Stimulated activated CD8-positive, alpha-beta memory T cell treated with anti-CD3 and anti-CD28 coated beads, Interleukin-2, amount 100 ng/mL, for 48 hours (primary cell): ENCODE measurements around the gene PRMT7.

Experiments
- DNase-seq, 2 donors: peaks; one replicate each; pipeline ENCODE4 v3.0.0-alpha.2; 2020; ENCODE audit warnings: low read depth in 2 of 2

Gene PRMT7

DNA sequence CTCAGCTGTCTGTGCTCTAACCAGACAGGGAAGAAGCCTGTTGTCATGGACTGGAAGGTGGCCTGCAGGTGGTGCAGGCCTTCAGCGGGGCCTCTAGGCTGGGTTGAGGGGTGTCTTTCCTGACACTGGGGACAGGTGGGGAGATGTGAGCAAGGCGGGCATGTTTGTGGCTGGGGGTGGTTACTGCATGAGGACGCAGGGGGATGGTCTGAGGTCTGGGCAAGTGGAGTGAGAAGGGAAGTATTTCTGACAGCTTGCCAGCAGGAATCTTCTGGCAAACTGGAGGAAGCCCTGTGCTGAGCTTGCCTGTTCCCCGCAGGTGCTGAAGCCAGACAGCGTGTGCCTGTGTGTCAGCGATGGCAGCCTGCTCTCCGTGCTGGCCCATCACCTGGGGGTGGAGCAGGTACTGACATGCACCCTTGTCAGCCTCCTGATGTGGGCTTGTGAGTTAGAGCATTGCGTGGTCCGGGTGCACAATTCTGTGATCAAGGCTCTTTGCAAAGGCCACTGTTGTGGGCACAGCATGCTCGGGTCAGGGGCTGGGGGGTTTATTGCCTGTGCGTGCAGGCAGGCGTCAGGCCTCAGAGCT, 36.2 kb downstream of the PRMT7 start:
- DNase-seq: no peak

DNA sequence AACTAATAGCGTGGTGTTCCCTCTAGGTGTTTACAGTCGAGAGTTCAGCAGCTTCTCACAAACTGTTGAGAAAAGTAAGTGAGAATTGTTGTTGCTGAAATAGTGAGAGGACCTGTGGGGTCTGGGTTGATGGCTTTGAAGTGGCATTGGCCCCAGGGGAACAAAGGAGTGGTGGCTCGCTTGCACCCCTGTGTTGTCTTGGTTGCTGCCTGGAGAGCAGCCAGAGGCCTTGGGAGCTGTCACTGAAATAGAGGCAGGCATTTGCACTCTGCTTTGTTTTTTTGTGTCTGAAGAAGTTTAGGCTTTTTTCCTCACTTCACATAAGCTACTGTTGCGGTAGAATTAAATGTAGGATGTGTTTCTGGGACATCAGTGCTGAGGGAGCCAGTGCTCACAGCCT, 36.8 kb downstream of the PRMT7 start:
- DNase-seq: no peak

DNA sequence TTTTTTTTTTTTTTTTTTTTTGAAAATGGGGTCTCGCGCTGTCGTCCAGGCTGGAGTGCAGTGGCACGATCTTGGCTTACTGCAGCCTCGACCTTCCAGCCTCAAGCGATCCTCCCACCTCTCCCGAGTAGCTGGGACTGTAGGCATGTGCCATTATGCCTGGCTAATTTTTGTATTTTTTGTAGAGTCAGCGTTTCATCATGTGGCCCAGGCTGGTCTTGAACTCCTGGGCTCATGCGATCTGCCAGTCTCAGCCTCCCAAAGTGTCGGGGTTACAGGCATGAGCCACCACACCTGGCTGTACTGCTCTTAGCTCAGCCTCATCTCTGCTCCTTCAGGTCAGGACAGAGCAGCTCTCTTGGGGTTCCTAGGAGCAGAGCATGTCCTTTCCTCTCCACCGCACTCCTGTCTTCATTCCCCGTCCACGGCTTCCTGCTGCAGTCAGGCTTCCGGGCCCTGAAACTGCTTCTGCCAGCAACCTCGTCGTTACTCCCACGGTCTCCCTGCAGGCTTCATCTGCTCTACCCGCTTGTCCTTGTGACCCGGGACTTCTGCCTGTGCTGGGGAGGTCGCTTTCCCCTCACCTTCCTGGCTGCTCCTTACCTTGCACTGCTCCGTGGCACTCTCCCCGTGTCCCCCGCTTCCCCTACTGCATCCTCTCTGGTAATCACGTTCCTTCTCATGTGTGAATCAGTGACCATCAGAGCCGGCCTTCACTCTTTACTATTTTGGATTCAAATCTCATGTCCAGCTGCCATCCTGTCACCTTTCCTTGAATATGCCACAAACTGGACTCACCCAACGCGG, 38.0 kb downstream of the PRMT7 start:
- DNase-seq: no peak

DNA sequence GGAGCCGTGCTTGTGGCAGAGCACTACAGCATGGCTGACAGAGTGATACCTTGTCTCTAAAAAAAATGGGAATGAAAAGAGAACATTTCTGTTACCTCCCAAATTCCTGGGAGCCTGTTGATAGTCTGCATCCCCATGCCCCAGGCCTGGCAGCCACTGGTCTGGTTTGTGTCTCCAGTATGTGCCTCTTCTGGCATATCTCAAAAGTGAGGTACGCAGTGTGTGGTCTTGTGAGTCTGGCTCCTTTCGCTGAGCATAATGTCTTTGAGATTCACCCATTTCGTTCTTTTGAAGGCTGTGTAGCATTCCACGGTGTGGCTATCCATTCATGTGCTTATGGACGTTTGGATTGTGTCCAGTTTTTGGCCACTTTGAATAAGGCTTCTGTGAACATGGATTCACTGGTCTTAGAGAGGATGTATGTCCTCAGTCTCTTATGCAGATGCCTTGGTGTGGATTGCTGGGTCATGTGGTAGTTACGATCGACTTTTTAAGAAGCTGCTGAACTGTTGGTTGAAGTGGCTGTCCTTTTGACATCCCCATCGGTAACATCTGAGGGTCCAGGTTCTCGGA, 39.1 kb downstream of the PRMT7 start:
- DNase-seq: no peak

DNA sequence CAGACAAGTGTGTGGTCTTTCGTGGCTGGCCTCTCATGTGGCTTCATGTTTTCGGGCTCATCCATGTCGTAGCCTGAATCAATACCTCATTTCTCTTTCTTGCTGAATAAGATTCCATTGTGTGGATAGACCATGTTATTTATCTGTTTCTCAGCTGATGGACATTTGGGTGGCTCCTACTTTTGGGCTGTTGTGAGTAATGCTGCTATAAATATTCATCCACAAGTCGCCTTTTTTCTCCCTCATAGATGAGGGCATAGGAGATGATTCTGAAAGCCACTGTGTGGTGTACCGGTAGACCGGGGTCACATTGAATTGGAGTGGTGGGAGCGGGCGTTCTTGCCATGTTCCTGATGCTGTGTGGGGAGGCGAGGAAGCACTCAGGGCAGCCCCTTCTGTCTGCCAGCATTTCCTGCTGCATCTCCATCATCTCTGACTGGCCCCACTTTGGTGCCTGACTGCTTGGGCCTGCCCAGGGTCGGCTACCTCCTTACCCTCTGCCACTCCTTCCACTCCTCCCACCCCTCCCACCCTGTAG, 40.1 kb downstream of the PRMT7 start:
- DNase-seq: no peak

DNA sequence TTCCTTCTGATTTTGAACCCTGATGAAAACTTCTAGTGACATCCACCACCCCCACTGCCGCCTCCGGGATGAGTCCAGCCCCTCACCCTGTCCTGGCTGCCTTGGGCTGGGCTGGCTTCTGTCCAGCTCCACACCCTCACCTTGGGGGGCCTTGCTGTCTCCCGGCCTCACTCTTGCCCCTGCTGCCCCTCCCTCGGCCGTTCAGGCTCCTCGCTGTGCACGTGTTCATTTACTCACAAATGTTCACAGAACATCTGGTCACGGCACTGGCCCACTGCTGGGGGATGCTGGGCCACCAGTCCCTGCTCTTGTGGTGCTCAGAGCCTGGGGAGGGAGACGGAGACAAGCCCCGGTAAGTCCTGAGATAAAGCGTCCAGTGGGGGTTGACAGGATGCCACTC, 40.6 kb downstream of the PRMT7 start:
- DNase-seq: no peak

DNA sequence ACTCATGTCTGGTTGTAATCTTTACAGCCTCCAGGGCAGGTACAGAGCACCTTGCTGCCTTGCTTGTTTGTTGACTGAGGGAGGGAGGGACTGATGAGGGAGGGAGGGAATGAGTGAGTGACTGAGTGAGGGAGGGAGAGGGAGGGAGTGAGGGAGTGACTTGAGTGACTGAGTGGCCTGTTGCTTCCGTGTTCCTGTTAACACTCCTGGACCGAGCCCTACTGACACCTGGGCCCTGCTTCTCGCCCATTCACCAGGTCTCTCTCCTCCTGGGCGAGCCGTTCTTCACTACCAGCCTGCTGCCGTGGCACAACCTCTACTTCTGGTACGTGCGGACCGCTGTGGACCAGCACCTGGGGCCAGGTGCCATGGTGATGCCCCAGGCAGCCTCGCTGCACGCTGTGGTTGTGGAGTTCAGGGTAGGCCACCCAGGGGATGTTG, 41.2 kb downstream of the PRMT7 start:
- no peak for DNase-seq

DNA sequence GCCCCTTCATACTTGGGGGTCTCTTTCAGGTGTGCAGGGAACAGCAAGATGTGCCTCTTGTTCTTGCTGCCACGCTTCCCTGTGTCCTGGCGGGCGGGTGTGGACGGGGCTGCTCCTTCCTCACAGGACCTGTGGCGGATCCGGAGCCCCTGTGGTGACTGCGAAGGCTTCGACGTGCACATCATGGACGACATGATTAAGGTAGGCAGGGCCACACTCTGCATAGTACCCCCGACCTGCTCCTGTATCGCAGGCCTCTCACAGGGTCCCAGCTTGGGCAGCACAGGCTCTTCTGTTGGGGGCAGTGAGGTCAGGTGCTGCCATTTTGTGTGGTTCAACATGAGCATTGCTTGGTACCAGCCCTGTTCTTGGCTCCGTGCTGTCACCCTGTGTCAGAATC, 42.5 kb downstream of the PRMT7 start:
- no peak for DNase-seq

DNA sequence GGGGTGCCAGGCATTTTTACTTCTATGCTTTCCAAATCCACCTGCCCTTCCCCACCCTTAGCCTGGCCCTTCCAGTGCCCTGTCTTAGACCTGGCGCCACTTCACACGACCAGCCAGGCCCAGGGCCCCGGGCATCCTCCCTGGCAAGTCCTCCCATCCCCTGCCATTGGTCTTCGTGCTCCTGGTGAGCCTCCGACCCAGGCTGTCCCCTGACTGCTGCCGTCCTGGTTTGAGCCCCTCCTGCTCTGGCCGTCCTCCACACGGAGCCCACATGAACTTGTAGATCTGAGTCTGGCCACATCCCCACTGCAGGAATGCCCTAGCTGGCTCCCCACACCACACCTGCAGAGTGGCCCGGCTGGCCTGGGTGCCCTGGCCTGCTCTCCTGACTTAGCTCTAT, 44.0 kb downstream of the PRMT7 start:
- DNase-seq: no peak

DNA sequence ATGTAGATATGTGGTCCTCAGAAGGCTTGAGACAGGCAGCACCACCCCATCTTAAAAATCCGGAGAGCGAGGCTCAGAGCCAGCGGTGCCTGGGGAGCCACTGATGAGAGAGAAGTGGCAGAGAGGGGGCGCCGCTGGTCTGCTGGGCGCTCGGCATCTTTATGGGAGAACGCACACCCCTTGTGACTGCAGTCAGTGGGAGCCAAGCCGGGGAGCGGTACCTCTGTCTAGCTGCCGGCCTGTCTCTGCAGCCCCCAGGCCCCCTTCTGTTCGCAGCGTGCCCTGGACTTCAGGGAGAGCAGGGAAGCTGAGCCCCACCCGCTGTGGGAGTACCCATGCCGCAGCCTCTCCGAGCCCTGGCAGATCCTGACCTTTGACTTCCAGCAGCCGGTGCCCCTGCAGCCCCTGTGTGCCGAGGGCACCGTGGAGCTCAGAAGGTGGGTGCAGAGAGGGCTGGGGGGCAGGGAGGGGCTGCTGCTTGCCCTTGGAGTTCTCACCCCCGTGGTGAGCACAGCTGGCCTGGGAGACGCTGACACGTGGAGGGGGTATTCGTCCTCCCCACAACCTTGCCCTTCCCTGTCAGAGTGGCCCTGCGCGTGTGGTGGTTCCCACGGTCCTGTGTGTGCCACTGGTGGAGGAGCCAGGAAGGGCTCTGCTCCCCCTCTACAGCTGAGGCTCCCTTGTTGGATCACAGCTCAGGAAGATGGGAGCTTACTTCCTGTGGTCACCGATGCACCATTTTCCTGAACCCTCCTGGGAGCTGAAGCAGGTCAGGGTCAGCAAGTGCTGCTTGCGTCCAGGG, 44.8 kb downstream of the PRMT7 start:
- no peak for DNase-seq

DNA sequence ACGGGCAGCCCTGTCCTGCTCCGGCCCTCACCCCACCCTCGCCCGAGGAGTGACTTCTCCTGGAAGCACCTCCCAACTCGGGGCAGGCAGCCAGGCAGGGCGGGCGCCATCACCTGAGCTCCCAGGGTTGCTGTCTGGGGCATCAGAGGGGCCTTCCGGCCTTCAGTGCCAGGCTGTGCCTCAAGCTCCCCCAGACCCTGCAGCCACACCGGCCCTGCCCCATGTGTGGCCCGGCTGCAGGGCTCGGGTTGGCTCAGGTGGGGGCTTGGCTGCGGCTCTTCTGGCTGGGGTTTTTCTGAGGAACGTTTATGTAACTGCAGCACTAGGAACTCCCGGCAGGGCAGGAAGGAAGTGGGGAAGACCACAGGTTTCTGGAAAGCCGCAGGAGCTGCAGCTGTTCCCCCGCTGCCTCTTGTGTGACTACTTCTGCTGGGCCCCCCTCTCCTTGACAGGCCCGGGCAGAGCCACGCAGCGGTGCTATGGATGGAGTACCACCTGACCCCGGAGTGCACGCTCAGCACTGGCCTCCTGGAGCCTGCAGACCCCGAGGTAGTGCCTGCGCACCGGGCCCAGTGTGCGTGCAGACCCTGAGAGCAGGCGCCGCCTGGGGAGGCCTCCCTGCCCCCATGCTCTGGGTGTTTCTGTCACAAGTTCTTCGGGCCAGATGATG, 45.6 kb downstream of the PRMT7 start:
- peak; percentile 52 to 60 for DNase-seq

DNA sequence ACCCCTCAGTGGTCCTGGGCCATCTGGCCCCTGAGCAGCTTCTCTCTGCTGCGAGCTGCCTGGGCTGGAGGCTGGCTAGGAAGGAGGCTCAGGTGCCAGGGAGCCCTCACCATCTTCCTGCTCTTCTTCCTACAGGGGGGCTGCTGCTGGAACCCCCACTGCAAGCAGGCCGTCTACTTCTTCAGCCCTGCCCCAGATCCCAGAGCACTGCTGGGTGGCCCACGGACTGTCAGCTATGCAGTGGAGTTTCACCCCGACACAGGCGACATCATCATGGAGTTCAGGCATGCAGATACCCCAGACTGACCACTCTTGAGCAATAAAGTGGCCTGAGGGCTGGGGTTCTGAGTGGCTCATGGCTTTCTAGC, 46.1 kb downstream of the PRMT7 start:
- no peak for DNase-seq

DNA sequence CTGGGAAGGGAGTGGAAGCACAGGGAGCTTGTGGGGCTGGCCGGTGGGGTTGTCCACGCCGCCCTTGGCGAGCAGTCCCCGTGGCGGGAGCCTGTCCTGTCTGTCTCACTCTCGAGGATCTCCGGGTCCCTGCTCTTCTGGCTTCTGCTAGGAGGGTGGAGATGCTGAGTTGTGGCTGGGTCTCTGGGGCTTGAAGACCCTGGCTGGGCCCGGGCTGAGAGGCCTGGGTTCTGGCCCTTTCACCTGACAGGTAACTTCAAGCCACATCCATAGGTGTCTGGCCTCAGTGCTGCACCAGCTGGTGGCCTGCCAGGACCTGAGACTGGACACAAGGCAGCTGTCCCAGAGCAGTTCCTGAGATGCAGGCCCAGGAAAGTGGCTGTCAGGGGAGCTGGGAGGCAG, 46.7 kb downstream of the PRMT7 start:
- DNase-seq: no peak

DNA sequence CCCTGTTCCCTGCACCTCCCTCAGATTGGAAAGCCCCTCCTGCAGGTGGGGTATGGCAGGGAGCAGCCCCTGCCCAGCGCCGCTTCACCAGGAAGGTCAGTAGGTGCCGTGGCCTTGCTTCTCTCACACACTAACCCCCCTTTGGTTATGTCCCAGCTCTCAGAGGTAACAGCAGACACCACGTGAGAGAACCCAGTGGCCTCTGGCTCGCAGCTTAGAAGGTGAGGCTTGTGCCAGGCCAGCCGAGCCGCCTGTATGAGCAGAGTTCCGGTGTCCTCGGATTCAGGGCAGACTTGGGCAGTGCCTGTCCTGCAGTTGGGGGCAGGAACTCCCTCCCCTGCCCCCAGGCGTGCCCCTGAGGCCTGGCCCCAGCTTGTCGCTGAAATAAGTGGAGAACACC, 47.1 kb downstream of the PRMT7 start:
- no peak for DNase-seq

DNA sequence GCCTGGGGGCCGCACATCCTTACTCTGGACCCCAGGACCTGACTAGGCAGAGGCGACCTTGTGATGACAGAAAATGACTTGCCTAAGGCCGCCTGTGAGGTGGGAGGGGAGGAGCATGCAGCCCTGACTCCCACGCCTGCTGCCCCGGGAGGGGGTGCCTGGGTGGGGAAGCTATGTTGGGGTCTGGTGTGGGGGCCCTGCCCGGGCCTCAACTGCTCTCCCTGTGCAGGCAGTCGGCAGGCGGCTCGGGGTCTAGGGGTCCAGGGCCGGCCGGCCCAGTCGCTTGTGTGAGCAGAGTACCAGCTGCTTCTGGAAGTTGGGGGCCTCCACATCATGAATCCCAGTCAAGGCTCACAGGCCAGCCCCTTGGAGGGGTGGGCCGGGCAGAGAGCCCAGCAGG, 48.1 kb downstream of the PRMT7 start:
- no peak for DNase-seq

DNA sequence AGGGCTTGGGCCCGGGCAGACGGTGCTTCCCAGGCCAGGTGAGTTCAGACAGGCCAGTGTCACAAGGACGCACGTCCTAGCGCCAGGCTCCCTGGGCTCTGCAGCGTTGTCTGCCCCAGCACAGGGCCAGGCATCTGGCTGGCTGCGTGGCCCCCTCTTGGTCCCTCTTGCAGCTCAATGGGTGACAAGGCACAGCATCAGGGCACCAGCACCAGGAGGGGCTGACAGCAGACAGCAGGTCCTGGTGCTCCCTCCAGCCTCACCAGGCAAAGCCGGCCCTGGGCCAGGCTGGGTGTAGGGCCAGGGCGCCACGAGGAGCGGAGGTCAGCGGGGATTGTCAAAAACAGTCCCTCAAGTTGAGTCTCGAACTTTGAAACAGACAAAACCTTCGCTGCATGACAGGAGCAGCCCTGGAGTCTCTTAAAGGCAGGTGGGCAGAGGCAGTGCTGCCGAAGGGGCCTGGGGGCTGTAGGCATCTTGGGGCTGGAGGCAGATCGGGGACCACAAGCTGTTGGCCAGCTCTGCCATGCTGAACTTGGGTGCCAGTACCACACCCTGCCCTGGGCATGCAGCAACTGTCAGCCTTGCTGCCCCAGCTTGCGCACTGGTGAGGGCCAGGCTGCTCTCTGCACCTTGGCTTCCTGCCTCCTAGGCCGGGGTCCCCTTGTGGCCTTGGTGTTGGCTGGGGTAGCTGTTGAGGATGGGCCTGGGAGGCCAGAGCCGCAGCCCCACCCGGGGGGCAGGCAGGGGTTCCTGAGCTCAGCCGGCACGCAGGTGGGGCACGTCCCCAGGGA, 48.8 kb downstream of the PRMT7 start:
- DNase-seq: no peak

DNA sequence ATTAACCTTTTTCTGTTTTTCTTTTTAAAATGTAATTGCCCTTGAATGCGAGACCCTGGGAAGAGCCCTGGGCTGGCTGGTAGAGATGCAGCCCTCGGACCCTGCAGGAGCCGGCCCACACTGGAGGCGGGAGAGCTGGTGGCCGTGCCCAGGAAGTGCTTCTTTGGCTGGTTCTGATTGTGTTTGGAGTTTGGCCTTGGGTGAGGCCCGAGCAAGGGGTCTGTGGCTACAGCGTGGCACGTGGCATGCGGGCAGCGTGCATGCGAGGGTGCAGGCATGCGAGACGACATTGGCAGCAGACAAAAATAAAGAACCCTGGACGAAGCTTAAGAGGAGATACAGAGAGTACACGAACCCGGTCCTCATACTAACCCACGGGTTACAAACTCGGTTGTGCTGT, 49.7 kb downstream of the PRMT7 start:
- DNase-seq: no peak

DNA sequence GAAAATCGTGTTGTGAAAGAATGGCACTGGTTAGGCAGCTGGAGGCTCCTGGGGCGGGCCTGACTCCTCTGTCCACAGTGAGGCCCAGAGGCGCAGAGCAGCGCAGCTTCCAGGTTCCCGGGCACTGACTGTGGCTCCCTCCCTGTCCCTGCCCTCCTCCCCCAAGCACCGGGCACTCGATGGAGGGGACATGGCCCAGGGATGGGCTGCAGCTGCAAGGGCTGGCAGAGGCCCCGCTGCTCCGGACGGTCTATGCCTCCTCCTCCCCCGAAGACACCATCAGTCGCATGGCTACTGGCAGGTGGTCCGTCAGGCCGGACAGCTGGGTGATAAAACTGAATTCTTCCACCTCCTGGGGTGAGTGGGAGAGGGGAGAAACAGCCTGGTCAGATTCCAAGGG, 50.1 kb downstream of the PRMT7 start:
- no peak for DNase-seq

DNA sequence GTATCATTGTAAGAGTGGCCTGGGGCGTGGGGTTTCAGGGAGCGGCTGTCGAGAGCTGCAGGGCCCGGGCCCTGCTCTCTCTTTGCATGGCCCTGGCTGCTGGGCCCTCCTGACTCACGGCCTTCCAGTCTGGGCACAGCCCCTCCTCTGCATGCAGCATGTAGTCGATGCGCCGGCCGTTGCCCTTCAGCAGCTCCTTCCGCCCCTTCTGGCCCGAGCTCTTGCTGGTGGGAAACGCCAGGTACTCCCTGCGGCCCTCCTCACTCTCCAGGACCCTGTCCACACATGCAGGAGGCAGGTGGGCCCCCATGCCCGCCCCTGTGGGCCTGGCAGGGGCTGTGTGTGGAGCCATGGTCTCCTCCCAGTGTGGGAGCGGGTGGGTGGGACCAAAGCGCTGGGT, 50.7 kb downstream of the PRMT7 start:
- DNase-seq: no peak

DNA sequence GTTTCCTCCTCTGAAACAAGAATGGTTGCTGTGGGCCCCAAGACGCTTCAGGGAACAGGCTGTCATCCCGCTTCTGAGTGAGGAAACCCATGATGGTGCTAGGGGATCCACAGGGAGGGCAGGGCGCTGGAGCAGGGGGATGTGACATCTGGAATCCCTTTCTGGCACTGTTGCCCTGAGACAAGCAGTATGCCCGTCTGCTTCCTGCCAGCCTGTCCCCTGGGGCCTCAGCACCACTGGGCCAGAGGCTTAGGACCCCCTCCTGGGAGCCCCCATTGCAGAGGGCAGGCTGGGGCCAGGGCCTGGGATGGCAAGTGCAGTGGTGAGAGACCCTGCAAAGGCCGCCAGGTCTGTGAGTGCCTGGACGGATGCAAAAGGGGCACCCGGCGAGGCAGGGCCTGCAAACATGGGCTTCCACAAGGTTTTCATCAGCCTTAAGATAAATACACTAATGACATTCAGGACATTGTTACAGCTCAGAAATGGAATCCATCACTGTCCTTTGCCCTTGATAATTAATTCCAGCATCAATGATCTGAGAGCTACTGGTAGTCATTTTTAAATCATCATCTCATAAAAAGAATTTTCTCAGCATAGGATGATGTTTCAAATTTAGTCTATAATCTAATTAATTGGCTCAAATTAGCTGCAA, 51.6 kb downstream of the PRMT7 start:
- no peak for DNase-seq
